GM12872 (cell line): ENCODE measurements around the gene FSTL5.

Experiments
- TF ChIP-seq, protein P1 (sequence below): IDR thresholded peaks from 3 replicates; pipeline ENCODE4 v1.5.1; 2011; ENCODE audit warnings: low read depth, mild to moderate bottlenecking, low read length, moderate library complexity; ENCODE audit not compliant: insufficient read depth

The FSTL5 gene

DNA sequence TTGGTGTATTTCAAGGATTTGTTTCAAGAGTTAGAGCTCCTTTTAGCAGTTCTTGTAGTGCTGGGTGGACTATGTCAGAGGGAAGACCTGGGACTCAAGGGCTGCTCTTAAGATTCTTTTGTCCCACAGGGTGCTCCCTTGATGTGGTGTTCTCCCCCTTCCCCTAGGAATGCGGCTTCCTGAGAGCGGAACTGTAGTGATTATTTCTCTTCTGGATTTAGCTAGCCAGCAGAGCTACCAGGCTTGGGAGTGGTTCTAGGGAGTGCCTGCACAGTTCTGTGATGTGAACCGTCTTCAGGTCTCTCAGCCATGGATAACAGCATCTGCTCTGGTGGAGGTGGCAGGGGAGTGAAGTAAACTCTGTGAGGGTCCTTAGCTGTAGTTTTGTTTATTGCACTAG is 336.8 kb downstream of the FSTL5 start:
- TF ChIP-seq, protein P1, sequence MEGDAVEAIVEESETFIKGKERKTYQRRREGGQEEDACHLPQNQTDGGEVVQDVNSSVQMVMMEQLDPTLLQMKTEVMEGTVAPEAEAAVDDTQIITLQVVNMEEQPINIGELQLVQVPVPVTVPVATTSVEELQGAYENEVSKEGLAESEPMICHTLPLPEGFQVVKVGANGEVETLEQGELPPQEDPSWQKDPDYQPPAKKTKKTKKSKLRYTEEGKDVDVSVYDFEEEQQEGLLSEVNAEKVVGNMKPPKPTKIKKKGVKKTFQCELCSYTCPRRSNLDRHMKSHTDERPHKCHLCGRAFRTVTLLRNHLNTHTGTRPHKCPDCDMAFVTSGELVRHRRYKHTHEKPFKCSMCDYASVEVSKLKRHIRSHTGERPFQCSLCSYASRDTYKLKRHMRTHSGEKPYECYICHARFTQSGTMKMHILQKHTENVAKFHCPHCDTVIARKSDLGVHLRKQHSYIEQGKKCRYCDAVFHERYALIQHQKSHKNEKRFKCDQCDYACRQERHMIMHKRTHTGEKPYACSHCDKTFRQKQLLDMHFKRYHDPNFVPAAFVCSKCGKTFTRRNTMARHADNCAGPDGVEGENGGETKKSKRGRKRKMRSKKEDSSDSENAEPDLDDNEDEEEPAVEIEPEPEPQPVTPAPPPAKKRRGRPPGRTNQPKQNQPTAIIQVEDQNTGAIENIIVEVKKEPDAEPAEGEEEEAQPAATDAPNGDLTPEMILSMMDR: no peak

DNA sequence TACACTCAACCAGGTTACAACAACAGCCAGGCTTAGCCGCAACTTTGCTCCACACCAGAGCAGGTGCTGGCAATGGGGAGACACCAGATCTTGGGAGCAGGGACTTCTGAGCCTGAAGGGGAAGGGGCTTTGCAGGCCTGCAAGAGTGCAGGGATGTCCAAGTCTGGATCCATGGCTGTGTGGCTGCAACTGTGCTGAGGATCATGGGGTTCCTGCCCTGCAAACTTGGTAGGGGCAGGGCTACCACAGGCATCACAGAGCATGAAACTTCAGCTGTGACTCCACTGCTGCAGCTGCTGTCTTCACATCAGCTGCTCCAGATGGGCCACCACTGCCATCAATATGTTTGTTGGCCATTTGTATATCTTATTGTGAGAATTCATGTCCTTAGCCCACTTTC is 340.4 kb downstream of the FSTL5 start:
- TF ChIP-seq, protein P1: no peak

DNA sequence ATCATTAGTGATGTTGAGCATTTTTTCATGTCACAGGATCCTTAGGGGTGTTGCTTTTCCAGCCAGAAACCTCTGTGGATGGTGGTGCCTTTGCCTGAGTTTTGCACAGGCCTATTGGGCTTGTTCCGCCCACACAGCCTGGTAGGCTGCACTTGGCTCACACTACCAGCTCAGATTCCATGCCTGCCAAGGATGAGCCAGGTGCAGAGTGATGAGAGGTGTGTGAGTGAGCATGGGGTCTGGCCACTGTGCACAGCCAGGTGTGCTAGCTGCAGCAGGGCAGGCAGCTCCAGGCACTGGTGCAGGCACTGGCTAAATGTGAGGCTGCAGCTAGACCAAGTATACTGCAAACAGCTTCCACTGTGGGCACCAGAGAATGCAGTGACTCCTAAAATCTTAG is 341.6 kb downstream of the FSTL5 start:
- TF ChIP-seq, protein P1: no peak

DNA sequence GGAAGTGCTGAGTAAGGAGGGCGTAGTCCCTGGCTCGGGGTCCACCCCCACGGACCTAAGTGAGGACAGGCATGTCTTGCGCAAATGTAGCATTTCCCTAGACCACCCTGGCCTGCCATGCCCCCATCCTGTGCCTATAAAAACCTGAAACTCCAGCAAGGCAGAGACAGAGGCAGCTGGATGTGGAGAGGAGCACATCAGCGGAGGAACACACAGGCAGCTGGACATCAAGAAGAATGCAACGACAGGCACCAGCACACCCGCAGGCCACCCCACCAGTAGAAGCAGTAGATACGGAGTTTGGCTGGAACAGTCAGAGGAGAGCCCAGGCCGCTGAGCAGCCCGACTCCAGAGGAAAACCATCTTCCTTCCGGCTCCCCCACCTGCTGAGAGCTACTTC is 345.9 kb downstream of the FSTL5 start:
- TF ChIP-seq, protein P1: no peak

DNA sequence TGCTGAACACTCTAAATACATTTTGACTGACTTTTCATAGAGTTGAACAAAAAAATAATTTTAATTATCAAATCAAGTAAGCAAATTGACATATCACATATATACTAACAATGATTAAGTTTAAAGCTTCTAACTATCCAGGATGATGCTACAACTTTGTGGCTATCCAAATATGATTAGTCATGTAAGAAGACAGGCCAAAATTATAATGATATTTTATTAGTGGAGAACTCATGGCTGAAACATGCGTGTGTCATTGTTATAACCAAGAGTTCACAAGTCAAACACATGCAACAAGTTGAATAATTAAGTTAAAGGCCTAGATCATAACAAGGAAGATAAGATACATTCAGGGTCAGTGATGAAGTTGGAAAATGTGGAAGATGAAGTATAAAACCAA is 346.8 kb downstream of the FSTL5 start:
- TF ChIP-seq, protein P1: no peak

DNA sequence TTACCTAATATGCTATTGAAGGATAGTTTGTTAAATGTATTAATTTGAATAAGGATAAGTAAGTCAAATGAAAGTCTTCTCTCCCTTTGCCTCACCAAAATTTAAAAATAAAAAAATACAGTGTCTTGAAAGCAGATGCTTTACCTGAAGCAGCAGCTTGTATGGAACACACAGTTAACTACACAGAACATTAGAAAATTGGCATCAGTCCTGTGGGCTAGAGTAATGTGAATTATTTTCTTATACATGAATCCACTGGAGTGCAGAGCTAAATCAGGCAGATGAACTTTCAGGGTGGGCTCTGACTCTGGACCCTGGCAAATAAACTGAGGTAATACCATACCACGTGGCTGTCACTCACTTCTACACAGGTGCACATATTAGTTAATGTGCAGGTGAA is 348.0 kb downstream of the FSTL5 start:
- TF ChIP-seq, protein P1: no peak

DNA sequence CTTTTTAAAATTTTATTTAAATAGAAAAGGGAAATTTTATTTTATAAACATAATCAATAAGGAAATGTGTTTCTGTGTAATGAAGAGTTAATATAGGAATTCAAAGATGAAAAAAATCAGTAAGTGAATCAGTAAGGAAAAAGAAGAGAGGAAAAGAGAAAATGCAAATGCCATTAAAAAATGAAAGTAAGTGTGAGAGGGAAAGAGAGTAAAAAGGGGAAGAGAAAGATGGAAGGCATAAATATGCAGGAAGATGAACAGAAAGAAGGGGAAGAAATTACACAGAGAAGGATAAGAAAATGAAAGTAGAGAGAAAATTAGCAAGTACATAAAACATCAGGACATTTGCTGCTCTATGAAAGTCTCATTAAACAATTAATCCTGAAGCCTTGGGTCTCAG is 349.9 kb downstream of the FSTL5 start:
- TF ChIP-seq, protein P1: no peak

DNA sequence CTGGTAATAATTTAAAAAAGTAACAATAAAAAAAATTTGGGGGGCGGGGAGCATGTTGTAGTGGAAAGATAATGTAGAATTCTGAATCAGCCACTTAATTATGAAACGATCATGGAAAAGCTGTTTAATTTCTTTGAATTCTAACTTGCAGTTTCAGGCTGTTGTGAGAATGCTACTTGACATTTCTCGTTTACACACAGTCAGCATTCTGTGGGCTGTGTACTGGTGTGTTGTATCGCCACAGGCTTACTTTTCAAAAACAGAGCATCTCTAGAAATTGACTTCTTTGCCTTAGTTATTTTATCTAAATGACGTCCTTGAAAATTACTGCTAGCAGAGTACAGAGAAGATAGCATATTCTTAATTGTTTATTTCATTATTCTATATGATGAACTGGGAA is 350.4 kb downstream of the FSTL5 start:
- TF ChIP-seq, protein P1: no peak
